MM.1S (cell line): ENCODE measurements around the gene SUPT3H.

Experiments used
- EZH2 ChIP-seq: fragments of 300-600 bp; sonication (generic); optimal IDR thresholded peaks from 2 replicates; pipeline ENCODE3; 2017; ENCODE audit warnings: low read depth, mild to moderate bottlenecking, antibody characterized with exemption, low read length, mixed read lengths
- TF ChIP-seq, protein P1 (sequence below): fragments of 300-600 bp; sonication (generic); IDR thresholded peaks from 2 replicates; pipeline ENCODE4 v1.5.1; 2016; ENCODE audit warnings: antibody characterized with exemption, low read length, mixed read lengths

DNA sequence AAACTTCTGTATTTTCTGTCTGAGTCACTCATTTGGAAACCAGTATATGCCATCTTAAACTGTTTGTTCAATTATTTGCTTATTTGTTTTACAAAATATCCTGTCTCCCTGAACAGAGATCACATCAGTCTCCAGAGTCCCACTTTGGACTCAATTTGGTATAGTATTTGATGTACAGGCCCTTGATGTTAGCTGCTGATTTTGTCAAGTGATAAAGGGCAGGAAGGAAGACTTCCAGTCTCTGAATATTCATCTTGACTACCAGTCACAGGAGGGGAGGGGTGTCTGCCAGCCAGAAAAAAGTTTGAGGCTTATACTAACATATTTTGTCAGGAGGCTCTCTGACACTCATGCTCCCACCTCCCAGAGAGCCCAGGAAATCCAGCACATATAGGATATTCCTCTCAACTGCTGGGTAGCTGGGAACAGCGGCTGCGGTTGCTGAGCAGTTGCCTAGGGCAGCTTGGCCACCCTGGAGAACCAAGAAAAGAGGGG lies 426.4 kb downstream of the SUPT3H start:
- TF ChIP-seq, protein P1, sequence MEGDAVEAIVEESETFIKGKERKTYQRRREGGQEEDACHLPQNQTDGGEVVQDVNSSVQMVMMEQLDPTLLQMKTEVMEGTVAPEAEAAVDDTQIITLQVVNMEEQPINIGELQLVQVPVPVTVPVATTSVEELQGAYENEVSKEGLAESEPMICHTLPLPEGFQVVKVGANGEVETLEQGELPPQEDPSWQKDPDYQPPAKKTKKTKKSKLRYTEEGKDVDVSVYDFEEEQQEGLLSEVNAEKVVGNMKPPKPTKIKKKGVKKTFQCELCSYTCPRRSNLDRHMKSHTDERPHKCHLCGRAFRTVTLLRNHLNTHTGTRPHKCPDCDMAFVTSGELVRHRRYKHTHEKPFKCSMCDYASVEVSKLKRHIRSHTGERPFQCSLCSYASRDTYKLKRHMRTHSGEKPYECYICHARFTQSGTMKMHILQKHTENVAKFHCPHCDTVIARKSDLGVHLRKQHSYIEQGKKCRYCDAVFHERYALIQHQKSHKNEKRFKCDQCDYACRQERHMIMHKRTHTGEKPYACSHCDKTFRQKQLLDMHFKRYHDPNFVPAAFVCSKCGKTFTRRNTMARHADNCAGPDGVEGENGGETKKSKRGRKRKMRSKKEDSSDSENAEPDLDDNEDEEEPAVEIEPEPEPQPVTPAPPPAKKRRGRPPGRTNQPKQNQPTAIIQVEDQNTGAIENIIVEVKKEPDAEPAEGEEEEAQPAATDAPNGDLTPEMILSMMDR, result no peak
- TF ChIP-seq EZH2, result no peak
